ENCODE measurements around the gene SIGMAR1.
"Not testable (repeated sequence)": the region's sequence is repeated elsewhere in the genome, so short reads cannot be mapped to it uniquely, and the experiment has no call there.

SIGMAR1 gene

GRCh38 chr9:34650816-34651215, 13.2 kb upstream of the SIGMAR1 start:
- H3K4me3 ChIP-seq (ENCODE audit: low read depth, low read length): no peak overlapping the region
- no peak for TF ChIP-seq CTCF (IDR thresholded peaks at IDR 0.05; ENCODE audit: borderline replicate concordance, insufficient read depth, low read depth, low read length)

- no peak overlapping the region for H3K4me3 ChIP-seq (ENCODE audit: low read depth, low read length)
- no peak for TF ChIP-seq CTCF (IDR thresholded peaks at IDR 0.05; ENCODE audit: borderline replicate concordance, insufficient read depth, low read depth, low read length)
Observed at GRCh38 chr9:34648673-34649072, 11.1 kb upstream of the SIGMAR1 start.

- no peak for TF ChIP-seq CTCF (IDR thresholded peaks at IDR 0.05; ENCODE audit: borderline replicate concordance, insufficient read depth, low read depth, low read length)
- H3K4me3 ChIP-seq (ENCODE audit: low read depth, low read length): peak overlapping the region; percentile 99
Observed at GRCh38 chr9:34647651-34648050, 10.1 kb upstream of the SIGMAR1 start.

- H3K4me3 ChIP-seq (ENCODE audit: low read depth, low read length): peak overlapping the region; percentile 99
- no peak for TF ChIP-seq CTCF (IDR thresholded peaks at IDR 0.05; ENCODE audit: borderline replicate concordance, insufficient read depth, low read depth, low read length)
Observed at GRCh38 chr9:34647084-34647403, 9.5 kb upstream of the SIGMAR1 start.

- peak; percentile 52 for TF ChIP-seq CTCF (IDR thresholded peaks at IDR 0.05; ENCODE audit: borderline replicate concordance, insufficient read depth, low read depth, low read length)
- peak within 1 kb of the TSS; percentile 99 for H3K4me3 ChIP-seq (ENCODE audit: low read depth, low read length)
Observed at GRCh38 chr9:34646211-34647083, 8.9 kb upstream of the SIGMAR1 start, which contains the start of gene GALT. GALT (plus strand) TSS chr9:34646675; CDS start chr9:34646705, 30 bp downstream.

- TF ChIP-seq CTCF (IDR thresholded peaks at IDR 0.05; ENCODE audit: borderline replicate concordance, insufficient read depth, low read depth, low read length): no peak
- no peak overlapping the region for H3K4me3 ChIP-seq (ENCODE audit: low read depth, low read length)
Observed at GRCh38 chr9:34644766-34645314, 7.3 kb upstream of the SIGMAR1 start.

GRCh38 chr9:34642679-34643078, 5.1 kb upstream of the SIGMAR1 start:
- H3K4me3 ChIP-seq (ENCODE audit: low read depth, low read length): no peak overlapping the region
- TF ChIP-seq CTCF (IDR thresholded peaks at IDR 0.05; ENCODE audit: borderline replicate concordance, insufficient read depth, low read depth, low read length): no peak

GRCh38 chr9:34639322-34639721, 1.7 kb upstream of the SIGMAR1 start:
- not testable (repeated sequence) for H3K4me3 ChIP-seq (ENCODE audit: low read depth, low read length)

Data from GM12875 (cell line).